Measurements from ENCODE around the gene SLC22A8.
A peak's percentile ranks its signal among the peaks of the same experiment; 100 is the strongest.

GRCh38 chr11:62974848-62975522, 40.7 kb downstream of the SLC22A8 start:
- TF ChIP-seq, protein P1, sequence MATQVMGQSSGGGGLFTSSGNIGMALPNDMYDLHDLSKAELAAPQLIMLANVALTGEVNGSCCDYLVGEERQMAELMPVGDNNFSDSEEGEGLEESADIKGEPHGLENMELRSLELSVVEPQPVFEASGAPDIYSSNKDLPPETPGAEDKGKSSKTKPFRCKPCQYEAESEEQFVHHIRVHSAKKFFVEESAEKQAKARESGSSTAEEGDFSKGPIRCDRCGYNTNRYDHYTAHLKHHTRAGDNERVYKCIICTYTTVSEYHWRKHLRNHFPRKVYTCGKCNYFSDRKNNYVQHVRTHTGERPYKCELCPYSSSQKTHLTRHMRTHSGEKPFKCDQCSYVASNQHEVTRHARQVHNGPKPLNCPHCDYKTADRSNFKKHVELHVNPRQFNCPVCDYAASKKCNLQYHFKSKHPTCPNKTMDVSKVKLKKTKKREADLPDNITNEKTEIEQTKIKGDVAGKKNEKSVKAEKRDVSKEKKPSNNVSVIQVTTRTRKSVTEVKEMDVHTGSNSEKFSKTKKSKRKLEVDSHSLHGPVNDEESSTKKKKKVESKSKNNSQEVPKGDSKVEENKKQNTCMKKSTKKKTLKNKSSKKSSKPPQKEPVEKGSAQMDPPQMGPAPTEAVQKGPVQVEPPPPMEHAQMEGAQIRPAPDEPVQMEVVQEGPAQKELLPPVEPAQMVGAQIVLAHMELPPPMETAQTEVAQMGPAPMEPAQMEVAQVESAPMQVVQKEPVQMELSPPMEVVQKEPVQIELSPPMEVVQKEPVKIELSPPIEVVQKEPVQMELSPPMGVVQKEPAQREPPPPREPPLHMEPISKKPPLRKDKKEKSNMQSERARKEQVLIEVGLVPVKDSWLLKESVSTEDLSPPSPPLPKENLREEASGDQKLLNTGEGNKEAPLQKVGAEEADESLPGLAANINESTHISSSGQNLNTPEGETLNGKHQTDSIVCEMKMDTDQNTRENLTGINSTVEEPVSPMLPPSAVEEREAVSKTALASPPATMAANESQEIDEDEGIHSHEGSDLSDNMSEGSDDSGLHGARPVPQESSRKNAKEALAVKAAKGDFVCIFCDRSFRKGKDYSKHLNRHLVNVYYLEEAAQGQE (IDR thresholded peaks at IDR 0.05; ENCODE audit: unreplicated experiment): no peak
- no peak for TF ChIP-seq ETS1 (IDR thresholded peaks at IDR 0.05)
- TF ChIP-seq, protein P2, sequence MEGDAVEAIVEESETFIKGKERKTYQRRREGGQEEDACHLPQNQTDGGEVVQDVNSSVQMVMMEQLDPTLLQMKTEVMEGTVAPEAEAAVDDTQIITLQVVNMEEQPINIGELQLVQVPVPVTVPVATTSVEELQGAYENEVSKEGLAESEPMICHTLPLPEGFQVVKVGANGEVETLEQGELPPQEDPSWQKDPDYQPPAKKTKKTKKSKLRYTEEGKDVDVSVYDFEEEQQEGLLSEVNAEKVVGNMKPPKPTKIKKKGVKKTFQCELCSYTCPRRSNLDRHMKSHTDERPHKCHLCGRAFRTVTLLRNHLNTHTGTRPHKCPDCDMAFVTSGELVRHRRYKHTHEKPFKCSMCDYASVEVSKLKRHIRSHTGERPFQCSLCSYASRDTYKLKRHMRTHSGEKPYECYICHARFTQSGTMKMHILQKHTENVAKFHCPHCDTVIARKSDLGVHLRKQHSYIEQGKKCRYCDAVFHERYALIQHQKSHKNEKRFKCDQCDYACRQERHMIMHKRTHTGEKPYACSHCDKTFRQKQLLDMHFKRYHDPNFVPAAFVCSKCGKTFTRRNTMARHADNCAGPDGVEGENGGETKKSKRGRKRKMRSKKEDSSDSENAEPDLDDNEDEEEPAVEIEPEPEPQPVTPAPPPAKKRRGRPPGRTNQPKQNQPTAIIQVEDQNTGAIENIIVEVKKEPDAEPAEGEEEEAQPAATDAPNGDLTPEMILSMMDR (conservative IDR thresholded peaks at IDR 0.05; ENCODE audit: low read depth in 2 of 2): peak; percentile 64 to 81
- no peak for TF ChIP-seq CREB1 (CRISPR knock-in tag; IDR thresholded peaks at IDR 0.05; ENCODE audit: low read depth)
- no peak for TF ChIP-seq EZH2 (IDR thresholded peaks at IDR 0.05; ENCODE audit: low read depth, unreplicated experiment)
- TF ChIP-seq POLR2AphosphoS5 (IDR thresholded peaks at IDR 0.05; ENCODE audit: low read depth): no peak
- TF ChIP-seq EZH2phosphoT487 (IDR thresholded peaks at IDR 0.05; ENCODE audit: unreplicated experiment): no peak
- no peak for TF ChIP-seq ZNF114 (CRISPR knock-in tag; IDR thresholded peaks at IDR 0.05)
- no peak for TF ChIP-seq ZNF462 (CRISPR knock-in tag; IDR thresholded peaks at IDR 0.05)
- no peak for TF ChIP-seq NANOG (IDR thresholded peaks at IDR 0.05; ENCODE audit: borderline replicate concordance)

All from GM23338 (cell line).